Left ventricle myocardium superior (tissue), 1 donor: ENCODE results near the gene APOH. TPM values are rescaled to one million over a fixed set of nuclear protein-coding genes. Genes with fewer than 3 reads are reported as not detected.

Experiments
- ATAC-seq: fragments of 200-7000 bp; cut with Tn5 transposase; one replicate; pipeline ENCODE4 v1.9.1; 2020; ENCODE audit warnings: mild to moderate bottlenecking, moderate library complexity
- DNase-seq: peaks from one replicate; pipeline ENCODE4 v3.0.0-alpha.2; 2020
- intact Hi-C: fragments of 100-400 bp; cut with micrococcal nuclease; formaldehyde crosslinking; loops from one replicate; pipeline ENCODE4 v1.11.0; 2022
- total RNA-seq: library from RNA; stranded (reverse); fragmentation: NEBNext Ultra II Directional; extraction: Animal tissue kit (Norgen Biotek cat#: 25700); gene quantifications from one replicate; pipeline ENCODE4 v1.2.1, GENCODE V29; 2021
- donor health status: DM: no; HTN: yes; CAD: no; lungs with severe emphysema.

APOH gene
- total RNA-seq, 1 donor from 2014 or later: not detected

DNA sequence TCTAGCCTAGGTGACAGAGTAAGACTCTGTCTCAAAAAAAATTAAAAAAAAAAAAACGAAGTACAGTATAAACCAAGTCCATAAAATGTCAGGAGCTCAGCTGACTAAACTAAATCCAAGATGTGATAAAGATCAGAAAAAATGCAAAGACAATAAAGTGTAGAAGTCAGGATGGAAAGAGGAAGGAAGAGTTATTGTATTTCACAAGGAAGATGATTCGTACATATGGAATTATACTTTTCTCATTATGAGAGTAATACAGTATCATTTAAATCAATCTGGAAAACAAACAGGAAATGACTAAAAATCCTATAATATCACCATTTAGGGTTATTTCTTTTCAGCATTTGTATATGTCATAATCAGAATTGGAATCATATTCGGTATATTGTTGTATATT, 11.4 kb upstream of the APOH start:
- no peak for DNase-seq
- intact Hi-C loops: no loop called here
- no peak for ATAC-seq

- intact Hi-C loops: no loop called here
- DNase-seq (no peak), ATAC-seq (no peak)
These were observed 10.8 kb upstream of the APOH start for GRCh38 chr17:66240013-66240412.

GRCh38 chr17:66235377-66235994, 6.3 kb upstream of the APOH start:
- no peak for ATAC-seq
- intact Hi-C loops: no loop called here
- DNase-seq: no peak

DNA sequence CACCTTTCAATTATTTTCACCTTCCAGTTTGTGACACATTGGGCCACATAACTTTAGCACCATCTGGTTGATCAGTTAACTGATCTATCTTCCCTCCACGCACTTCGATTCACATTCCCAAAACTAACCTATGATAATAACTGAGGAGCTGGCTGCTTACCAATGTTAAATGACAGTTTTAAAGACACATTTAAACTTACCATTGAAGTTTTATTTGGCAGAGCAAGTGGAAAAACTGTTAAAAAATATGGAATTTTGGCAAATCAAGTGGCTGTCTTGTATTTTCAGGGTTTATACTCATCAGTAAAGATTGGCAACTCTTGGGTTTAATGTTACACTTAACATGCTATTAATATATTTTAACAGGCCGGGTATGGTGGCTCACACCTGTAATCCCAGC, 5.4 kb upstream of the APOH start:
- intact Hi-C loops: no loop called here
- DNase-seq: no peak
- ATAC-seq: no peak

GRCh38 chr17:66233023-66233753, 4.0 kb upstream of the APOH start:
- ATAC-seq: no peak
- intact Hi-C loops: no loop called here
- no peak for DNase-seq

- intact Hi-C loops: no loop called here
- no peak for ATAC-seq
- no peak for DNase-seq
These were observed 1.8 kb upstream of the APOH start for GRCh38 chr17:66230922-66231591.

GRCh38 chr17:66229783-66230538, 746 bp upstream of the APOH start:
- DNase-seq (no peak), ATAC-seq (no peak)
- intact Hi-C loops: no loop called here

GRCh38 chr17:66227212-66228045, 1.8 kb downstream of the APOH start:
- DNase-seq: no peak
- intact Hi-C loops: no loop called here
- ATAC-seq: no peak

DNA sequence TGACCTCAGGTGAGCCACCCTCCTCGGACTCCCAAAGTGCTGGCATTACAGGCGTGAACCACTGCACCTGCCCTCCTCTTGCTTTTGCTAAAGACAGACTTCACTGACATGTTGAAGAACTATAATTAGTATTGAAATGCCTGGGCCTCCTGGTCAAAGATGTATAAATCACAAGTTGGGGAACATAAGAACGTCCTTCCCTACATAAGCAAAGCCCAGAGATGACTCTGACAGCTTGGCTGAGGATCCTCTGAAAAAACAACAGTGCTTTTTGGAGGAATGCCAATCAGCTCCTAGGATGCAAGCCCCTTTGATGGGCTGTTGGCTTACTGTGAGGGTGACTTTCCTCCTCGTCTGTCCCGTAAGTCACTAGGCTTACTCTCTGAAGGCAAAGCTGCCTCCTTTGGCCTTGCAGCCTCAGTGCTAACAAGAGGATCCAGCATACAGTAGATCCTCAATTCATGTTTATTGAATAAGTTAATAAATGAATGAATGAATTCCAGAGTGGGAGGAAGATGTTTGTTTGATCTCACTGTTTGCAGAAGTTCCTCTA, 6.3 kb downstream of the APOH start:
- DNase-seq (no peak), ATAC-seq (no peak)
- intact Hi-C loops: no loop called here

DNA sequence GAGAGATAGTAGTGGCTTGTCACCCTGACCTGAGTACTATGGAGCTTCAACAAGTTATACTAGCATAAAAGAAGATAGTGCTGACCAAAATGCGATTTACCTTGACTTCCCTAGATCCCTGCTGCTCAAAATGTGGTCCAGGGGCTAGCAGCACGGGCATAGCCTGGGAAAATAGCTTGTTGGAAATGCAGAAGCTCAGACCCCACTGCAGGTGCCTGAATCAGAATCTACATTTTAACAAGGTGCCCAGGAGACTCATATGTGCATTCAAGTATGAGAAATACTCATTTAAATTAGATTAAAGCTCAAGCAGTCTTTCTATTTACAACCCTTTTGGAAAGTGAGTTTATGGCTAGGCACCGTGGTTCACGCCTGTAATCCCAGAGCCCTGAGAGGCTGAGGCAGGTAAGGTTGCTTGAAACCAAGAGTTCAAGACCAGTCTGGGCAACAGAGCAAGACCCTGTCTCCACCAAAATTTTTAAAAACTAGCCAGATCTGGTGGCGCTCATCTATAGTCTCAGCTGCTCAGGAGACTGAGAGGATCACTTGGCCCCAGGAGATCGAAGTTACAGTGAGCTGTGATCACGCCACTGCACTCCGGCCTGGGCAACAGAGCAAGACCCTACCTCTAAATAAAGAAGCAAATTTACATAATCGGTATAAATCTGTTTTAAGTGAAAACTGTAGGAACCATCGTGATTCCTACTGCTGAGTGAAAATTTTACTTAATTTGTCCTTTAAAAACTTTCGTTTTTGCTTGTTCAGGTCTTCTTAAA, 7.3 kb downstream of the APOH start:
- DNase-seq (no peak), ATAC-seq (no peak)
- intact Hi-C loops: no loop called here

GRCh38 chr17:66221343-66221742, 7.9 kb downstream of the APOH start:
- DNase-seq (no peak), ATAC-seq (no peak)
- intact Hi-C loops: no loop called here

DNA sequence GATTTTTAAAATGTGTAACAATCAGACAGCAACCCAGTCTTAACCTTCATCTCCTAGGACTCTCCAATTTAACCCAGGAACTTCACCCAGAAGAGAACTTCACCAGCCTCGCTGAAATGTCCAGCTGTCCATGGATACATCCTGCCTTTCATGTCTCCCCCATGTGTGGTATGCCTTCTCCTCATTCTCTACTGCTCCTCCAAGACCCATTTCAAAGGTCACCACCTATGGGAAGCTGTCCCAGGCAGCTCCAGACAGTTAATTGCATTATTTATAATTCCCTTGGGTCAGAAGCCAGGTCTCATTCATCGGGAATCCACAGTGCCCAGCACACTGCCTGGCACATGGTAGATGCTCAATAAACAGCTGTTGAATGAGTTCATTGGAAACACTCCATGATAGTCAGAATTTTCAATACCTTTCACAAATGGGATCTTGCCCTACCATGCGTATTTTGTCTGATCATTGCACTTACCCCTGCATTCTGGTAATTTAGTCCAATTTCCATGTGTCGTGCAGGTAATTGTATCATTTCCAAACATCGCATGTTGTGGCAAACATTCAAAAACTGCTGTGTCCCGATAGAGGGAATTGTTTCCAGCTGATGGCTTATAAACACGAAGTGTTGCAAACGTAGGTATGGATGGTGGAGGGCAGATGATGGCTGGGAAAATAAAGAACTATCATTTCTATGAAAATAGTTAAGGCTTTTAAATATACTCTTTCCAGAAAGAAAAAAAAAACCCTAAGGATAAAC, 9.0 kb downstream of the APOH start:
- intact Hi-C loops: no loop called here
- DNase-seq (no peak), ATAC-seq (no peak)

DNA sequence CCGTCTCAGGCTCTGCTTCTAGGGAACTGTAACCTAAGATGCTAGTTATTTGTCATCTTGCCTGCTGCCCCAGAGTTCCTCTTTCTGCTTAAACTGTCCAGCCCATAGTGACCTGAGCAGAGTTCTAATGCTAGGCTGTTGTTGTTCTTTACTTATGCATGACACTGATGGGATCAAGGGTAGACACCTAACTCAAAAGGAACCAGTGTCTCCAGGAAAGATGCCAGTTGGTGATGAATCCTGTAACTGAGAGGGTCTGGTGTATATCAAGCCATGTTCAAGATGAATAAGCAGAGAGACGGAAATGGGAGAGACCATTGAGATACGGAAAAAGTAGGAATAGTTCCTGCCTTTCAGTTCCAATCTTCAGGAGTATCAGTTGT, 13.7 kb downstream of the APOH start:
- intact Hi-C loops: no loop called here
- DNase-seq (no peak), ATAC-seq (no peak)

DNA sequence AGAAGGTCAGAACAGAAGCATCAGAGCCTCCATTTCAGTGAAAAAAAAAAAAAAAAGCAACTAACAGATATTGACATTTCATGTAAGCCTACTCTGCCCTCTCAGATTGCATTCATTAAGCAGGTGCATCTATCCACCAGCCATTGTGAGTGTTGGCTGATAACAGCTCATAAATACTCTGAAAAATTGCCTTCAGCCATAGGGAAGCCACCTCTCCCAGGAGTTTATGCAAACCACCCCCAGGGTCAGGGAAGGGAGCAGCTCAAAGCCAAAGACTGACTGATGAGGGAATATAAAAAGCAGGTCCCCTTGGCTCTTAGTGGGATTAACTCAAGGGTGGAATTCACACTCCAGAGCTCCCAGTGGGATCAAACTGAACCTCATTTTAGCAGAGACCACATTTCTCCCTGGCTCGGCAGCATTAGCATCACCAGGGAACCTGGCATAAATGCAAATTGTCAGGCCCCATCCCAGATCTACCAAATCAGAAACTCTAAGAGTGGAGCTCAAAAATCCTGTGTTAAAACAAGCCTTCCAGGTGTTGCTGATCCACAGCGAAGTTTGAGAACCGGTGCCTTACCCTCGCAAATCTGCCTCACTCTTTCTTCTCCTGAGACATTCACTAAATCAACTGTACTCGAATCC, 14.2 kb downstream of the APOH start:
- DNase-seq (no peak), ATAC-seq (no peak)
- intact Hi-C loops: no loop called here

DNA sequence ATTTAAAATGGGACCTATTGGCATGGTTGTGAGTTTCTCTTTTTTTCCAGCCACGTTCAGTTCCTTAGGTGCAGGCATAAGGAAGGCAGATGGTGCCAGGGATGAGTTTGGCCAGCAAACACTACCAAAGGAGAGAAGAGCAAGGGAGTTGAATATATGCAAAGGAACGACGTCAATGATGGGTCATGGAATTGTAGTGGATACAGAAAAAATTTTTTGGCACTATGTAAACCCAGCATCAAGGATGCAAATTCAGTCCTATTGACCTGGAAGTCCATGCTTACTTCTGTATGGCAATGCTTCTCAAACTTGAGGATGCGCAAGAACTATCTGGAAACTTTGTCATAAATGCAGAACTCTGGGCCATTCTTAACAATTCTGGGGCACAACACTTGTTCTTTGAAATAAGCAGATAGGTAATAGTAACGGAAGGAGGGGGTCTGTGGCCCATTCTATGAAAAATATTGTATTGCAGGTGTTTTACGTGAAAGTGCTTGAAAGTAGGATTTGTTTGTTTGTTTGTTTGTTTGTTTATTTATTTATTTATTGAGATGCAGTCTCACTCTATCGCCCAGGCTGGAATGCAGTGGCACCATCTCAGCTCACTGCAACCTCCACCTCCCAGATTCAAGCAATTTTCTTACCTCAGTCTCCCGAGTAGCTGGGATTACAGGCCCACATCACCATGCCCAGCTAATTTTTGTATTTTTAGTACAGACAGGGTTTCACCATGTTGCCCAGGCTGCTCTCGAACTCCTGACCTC, 18.0 kb downstream of the APOH start:
- intact Hi-C loops: no loop called here
- no peak for ATAC-seq
- DNase-seq: no peak

DNA sequence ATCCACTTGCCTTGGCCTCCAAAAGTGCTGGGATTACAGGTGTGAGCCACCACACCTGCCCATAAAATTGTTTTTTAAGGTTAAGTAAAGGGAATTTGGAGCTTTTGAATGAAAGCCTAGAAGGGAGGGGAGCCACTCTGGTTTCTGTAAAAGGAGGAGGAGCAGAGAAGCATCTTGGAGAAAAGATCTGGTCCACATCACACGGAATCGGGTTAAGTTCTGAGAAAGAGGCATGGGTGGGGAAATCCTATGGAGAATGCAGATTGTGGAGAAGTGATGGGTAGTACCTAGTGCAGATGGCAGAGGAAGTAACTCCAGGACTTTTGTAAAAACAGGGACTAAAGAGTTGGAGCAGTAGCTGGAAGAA, 19.0 kb downstream of the APOH start:
- no peak for ATAC-seq
- DNase-seq: no peak
- intact Hi-C loops: no loop called here
